Measurements from ENCODE around the gene MBD1.
A peak's percentile ranks its signal among the peaks of the same experiment; 100 is the strongest.

Gene MBD1

DNA sequence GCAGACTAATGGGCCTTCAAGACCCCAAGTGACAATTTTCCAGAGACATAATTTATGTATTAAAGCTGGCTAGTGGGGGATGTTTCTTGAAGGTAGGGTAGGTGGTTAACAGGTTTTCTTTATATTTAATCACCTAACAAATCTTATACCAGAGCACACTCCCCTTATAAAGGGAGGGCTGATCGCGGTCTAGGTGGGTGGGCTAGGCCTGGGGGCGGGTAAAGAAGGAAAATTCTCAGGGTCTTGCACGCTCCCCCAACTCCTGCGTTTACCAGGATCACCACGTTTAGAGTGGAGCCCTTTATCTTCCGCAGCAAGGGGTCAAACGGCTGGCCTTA, 26.0 kb upstream of the MBD1 start:
- no peak overlapping the region for H2BK120ac ChIP-seq (ENCODE audit: low read depth, low read length)
- no peak overlapping the region for H2BK15ac ChIP-seq (ENCODE audit: low read depth, poor library complexity, severe bottlenecking)
- H4K91ac ChIP-seq (ENCODE audit: low read length), result no peak overlapping the region
- no peaks in the 10 kb centered on the region for H3K36me3 ChIP-seq (ENCODE audit: control insufficient read depth in 1 of 2, insufficient read depth in 2 of 2, low read depth in 1 of 2, low read length in 2 of 2)
- peaks cover 3% of the 10 kb centered on the region for H3K9me3 ChIP-seq (ENCODE audit: control insufficient read depth, low read length)
- H3K18ac ChIP-seq (ENCODE audit: low read depth in 1 of 2, low read length in 2 of 2), result no peak overlapping the region
- no peak overlapping the region for H2BK12ac ChIP-seq (ENCODE audit: low read length in 2 of 2)
- no peak overlapping the region for H3K4ac ChIP-seq (ENCODE audit: low read depth in 1 of 2, low read length in 2 of 2)
- no peak overlapping the region for H3K23ac ChIP-seq (ENCODE audit: low read length in 2 of 2)
- no peak overlapping the region for H2AFZ ChIP-seq (ENCODE audit: low read depth, low read length)
- no peak for DNase-seq
- no peak overlapping the region for H4K8ac ChIP-seq (ENCODE audit: low read length)
- H2AK5ac ChIP-seq (ENCODE audit: low read length, severe bottlenecking), result no peak overlapping the region
- WGBS, result 42% methylated on average over 8 of the region's 8 CpGs
- H3K14ac ChIP-seq (ENCODE audit: low read length in 2 of 2), result no peak overlapping the region
- H3K9ac ChIP-seq (ENCODE audit: low read length), result peak overlapping the region; percentile 88
- peak overlapping the region; percentile 37 for H3K4me2 ChIP-seq (ENCODE audit: low read length, poor library complexity, severe bottlenecking)
- peaks cover 0 to 15% of the 10 kb centered on the region in 2 experiments for H3K27me3 ChIP-seq (ENCODE audit: control insufficient read depth in 1 of 2, insufficient read depth in 1 of 2, low read length in 2 of 2)
- H3K79me1 ChIP-seq (replicated peaks; ENCODE audit: low read length, poor library complexity, severe bottlenecking), result no peaks in the 10 kb centered on the region
- H3K4me1 ChIP-seq (ENCODE audit: control insufficient read depth, insufficient read depth, low read depth, low read length), result no peaks in the 10 kb centered on the region
- no peak overlapping the region for H2BK5ac ChIP-seq (ENCODE audit: low read depth, low read length, poor library complexity, severe bottlenecking)
- peak overlapping the region; percentile 37 to 83 for H3K4me3 ChIP-seq (ENCODE audit: insufficient read depth in 1 of 2, low read depth in 1 of 2, low read length in 2 of 2)
- H3K27ac ChIP-seq (ENCODE audit: low read length, poor library complexity, severe bottlenecking), result no peak overlapping the region

- Histone ChIP-seq H3K4me1 (ENCODE audit: control insufficient read depth, insufficient read depth, low read depth, low read length) (no peaks in the 10 kb centered on the region), H3K36me3 (ENCODE audit: control insufficient read depth in 1 of 2, insufficient read depth in 2 of 2, low read depth in 1 of 2, low read length in 2 of 2) (no peaks in the 10 kb centered on the region), H2BK15ac (ENCODE audit: low read depth, poor library complexity, severe bottlenecking) (no peak overlapping the region), H4K8ac (ENCODE audit: low read length) (no peak overlapping the region), H2BK12ac (ENCODE audit: low read length in 2 of 2) (no peak overlapping the region), H2BK5ac (ENCODE audit: low read depth, low read length, poor library complexity, severe bottlenecking) (no peak overlapping the region), H4K91ac (ENCODE audit: low read length) (no peak overlapping the region), H3K27me3 (ENCODE audit: control insufficient read depth in 1 of 2, insufficient read depth in 1 of 2, low read length in 2 of 2) (peaks cover 0 to 17% of the 10 kb centered on the region in 2 experiments), H2AK5ac (ENCODE audit: low read length, severe bottlenecking) (no peak overlapping the region), H3K4ac (ENCODE audit: low read depth in 1 of 2, low read length in 2 of 2) (no peak overlapping the region), H3K27ac (ENCODE audit: low read length, poor library complexity, severe bottlenecking) (no peak overlapping the region), H3K4me2 (ENCODE audit: low read length, poor library complexity, severe bottlenecking) (no peak overlapping the region), H3K9me3 (ENCODE audit: control insufficient read depth, low read length) (peaks cover 3% of the 10 kb centered on the region), H3K14ac (ENCODE audit: low read length in 2 of 2) (no peak overlapping the region), H3K18ac (ENCODE audit: low read depth in 1 of 2, low read length in 2 of 2) (no peak overlapping the region), H2BK120ac (ENCODE audit: low read depth, low read length) (no peak overlapping the region), H3K79me1 (replicated peaks; ENCODE audit: low read length, poor library complexity, severe bottlenecking) (no peaks in the 10 kb centered on the region), H3K9ac (ENCODE audit: low read length) (peak overlapping the region; percentile 88), H3K23ac (ENCODE audit: low read length in 2 of 2) (no peak overlapping the region), H2AFZ (ENCODE audit: low read depth, low read length) (no peak overlapping the region), H3K4me3 (ENCODE audit: insufficient read depth in 1 of 2, low read depth in 1 of 2, low read length in 2 of 2) (peak overlapping the region in 1 of 2 experiments; percentile 83)
- no peak for DNase-seq
- 65% methylated on average over 5 of the region's 8 CpGs for WGBS
These were observed 25.6 kb upstream of the MBD1 start for GRCh38 chr18:50306944-50307343.

GRCh38 chr18:50301074-50301473, 19.8 kb upstream of the MBD1 start:
- H3K18ac ChIP-seq (ENCODE audit: low read depth in 1 of 2, low read length in 2 of 2), result no peak overlapping the region
- no peak overlapping the region for H2BK120ac ChIP-seq (ENCODE audit: low read depth, low read length)
- no peak overlapping the region for H2BK15ac ChIP-seq (ENCODE audit: low read depth, poor library complexity, severe bottlenecking)
- no peak overlapping the region for H3K4ac ChIP-seq (ENCODE audit: low read depth in 1 of 2, low read length in 2 of 2)
- H3K79me1 ChIP-seq (replicated peaks; ENCODE audit: low read length, poor library complexity, severe bottlenecking), result no peaks in the 10 kb centered on the region
- no peak overlapping the region for H4K91ac ChIP-seq (ENCODE audit: low read length)
- no peak overlapping the region for H2AFZ ChIP-seq (ENCODE audit: low read depth, low read length)
- DNase-seq, result no peak
- no peak overlapping the region for H4K8ac ChIP-seq (ENCODE audit: low read length)
- H2BK5ac ChIP-seq (ENCODE audit: low read depth, low read length, poor library complexity, severe bottlenecking), result no peak overlapping the region
- H2AK5ac ChIP-seq (ENCODE audit: low read length, severe bottlenecking), result no peak overlapping the region
- H3K9ac ChIP-seq (ENCODE audit: low read length), result no peak overlapping the region
- H3K27me3 ChIP-seq (ENCODE audit: control insufficient read depth in 1 of 2, insufficient read depth in 1 of 2, low read length in 2 of 2), result peaks cover 5 to 37% of the 10 kb centered on the region in 2 experiments
- peaks cover 3% of the 10 kb centered on the region for H3K9me3 ChIP-seq (ENCODE audit: control insufficient read depth, low read length)
- no peak overlapping the region for H2BK12ac ChIP-seq (ENCODE audit: low read length in 2 of 2)
- WGBS, result 78% methylated on average over 4 of the region's 5 CpGs
- H3K27ac ChIP-seq (ENCODE audit: low read length, poor library complexity, severe bottlenecking), result no peak overlapping the region
- no peak overlapping the region for H3K4me3 ChIP-seq (ENCODE audit: insufficient read depth in 1 of 2, low read depth in 1 of 2, low read length in 2 of 2)
- no peak overlapping the region for H3K4me2 ChIP-seq (ENCODE audit: low read length, poor library complexity, severe bottlenecking)
- H3K23ac ChIP-seq (ENCODE audit: low read length in 2 of 2), result no peak overlapping the region
- no peaks in the 10 kb centered on the region for H3K36me3 ChIP-seq (ENCODE audit: control insufficient read depth in 1 of 2, insufficient read depth in 2 of 2, low read depth in 1 of 2, low read length in 2 of 2)
- no peaks in the 10 kb centered on the region for H3K4me1 ChIP-seq (ENCODE audit: control insufficient read depth, insufficient read depth, low read depth, low read length)
- no peak overlapping the region for H3K14ac ChIP-seq (ENCODE audit: low read length in 2 of 2)

DNA sequence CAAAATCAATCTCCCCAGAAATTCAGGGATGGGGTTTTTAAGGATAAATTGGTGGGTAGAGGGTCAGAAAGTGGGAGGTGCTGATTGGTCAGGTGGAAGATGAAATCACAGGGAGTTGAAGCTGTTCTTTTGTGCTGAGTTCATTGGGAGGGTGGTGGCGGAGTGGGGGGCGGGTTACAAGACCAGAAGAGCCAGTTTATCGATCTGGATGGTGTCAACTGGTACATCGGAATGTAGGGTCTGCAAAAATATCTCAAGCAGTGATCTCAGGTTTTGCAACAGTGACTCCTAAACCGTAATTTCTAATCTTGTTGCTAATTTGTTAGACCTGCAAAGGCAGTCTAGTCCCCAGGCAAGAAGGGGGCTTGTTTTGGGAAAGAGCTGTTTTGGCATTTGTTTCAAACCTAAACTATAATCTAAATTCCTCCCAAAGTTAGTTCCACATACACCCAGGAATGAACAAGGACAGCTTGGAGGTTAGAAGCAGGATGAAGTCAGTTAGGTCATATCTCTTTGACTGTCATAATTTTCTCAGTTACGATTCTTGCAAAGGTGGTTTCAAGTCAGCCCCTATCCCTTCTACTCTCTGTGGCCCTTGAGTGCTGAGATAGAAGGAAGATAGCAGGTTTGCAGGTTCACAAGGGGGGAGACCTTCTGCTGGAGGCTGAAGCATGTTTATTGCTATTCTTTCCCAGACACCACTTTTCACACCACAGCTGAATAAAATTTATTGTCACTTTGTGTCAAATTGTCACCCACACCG, 18.5 kb upstream of the MBD1 start:
- Histone ChIP-seq H3K27me3 (ENCODE audit: control insufficient read depth in 1 of 2, insufficient read depth in 1 of 2, low read length in 2 of 2) (peaks cover 5 to 34% of the 10 kb centered on the region in 2 experiments), H3K4me2 (ENCODE audit: low read length, poor library complexity, severe bottlenecking) (no peak overlapping the region), H3K4ac (ENCODE audit: low read depth in 1 of 2, low read length in 2 of 2) (no peak overlapping the region), H2AFZ (ENCODE audit: low read depth, low read length) (no peak overlapping the region), H2BK12ac (ENCODE audit: low read length in 2 of 2) (no peak overlapping the region), H3K14ac (ENCODE audit: low read length in 2 of 2) (no peak overlapping the region), H2BK5ac (ENCODE audit: low read depth, low read length, poor library complexity, severe bottlenecking) (no peak overlapping the region), H4K8ac (ENCODE audit: low read length) (no peak overlapping the region), H3K9me3 (ENCODE audit: control insufficient read depth, low read length) (no peaks in the 10 kb centered on the region), H3K9ac (ENCODE audit: low read length) (no peak overlapping the region), H2BK15ac (ENCODE audit: low read depth, poor library complexity, severe bottlenecking) (no peak overlapping the region), H3K4me1 (ENCODE audit: control insufficient read depth, insufficient read depth, low read depth, low read length) (no peaks in the 10 kb centered on the region), H3K4me3 (ENCODE audit: insufficient read depth in 1 of 2, low read depth in 1 of 2, low read length in 2 of 2) (no peak overlapping the region), H3K79me1 (replicated peaks; ENCODE audit: low read length, poor library complexity, severe bottlenecking) (no peaks in the 10 kb centered on the region), H2AK5ac (ENCODE audit: low read length, severe bottlenecking) (no peak overlapping the region), H2BK120ac (ENCODE audit: low read depth, low read length) (no peak overlapping the region), H3K18ac (ENCODE audit: low read depth in 1 of 2, low read length in 2 of 2) (no peak overlapping the region), H3K23ac (ENCODE audit: low read length in 2 of 2) (peak overlapping the region in 1 of 2 experiments; percentile 29), H3K36me3 (ENCODE audit: control insufficient read depth in 1 of 2, insufficient read depth in 2 of 2, low read depth in 1 of 2, low read length in 2 of 2) (no peaks in the 10 kb centered on the region), H3K27ac (ENCODE audit: low read length, poor library complexity, severe bottlenecking) (no peak overlapping the region), H4K91ac (ENCODE audit: low read length) (no peak overlapping the region)
- DNase-seq, result no peak
- 72% methylated on average over 7 of the region's 7 CpGs for WGBS

All from mesenchymal stem cell (in vitro differentiated cells and primary cell).